A673 (cell line): ENCODE measurements around the gene HPCAL4. TPM values are rescaled to one million over a fixed set of nuclear protein-coding genes. Genes with fewer than 3 reads are reported as not detected.

Experiments used
- BruUV-seq: library from RNA; stranded (reverse); fragments of 400-500 nt; replicated peaks from 2 replicates; lab custom pipeline; 2021; lab: Mats Ljungman, UMichigan
- CTCF ChIA-PET: fragments of 300-600 bp; sonication (Branson Sonifier 250); formaldehyde crosslinking; loops from one replicate; lab custom pipeline; 2022; ENCODE audit warnings: antibody characterized with exemption; lab: Charles Lee
- POLR2A ChIA-PET: fragments of 300-600 bp; sonication (Branson Sonifier 250); formaldehyde crosslinking; loops from one replicate; lab custom pipeline; 2022; ENCODE audit warnings: antibody characterized with exemption; ENCODE audit not compliant: low non-redundant PET; lab: Charles Lee
- DNase-seq: peaks from one replicate; pipeline ENCODE4 v3.0.0-alpha.2; 2015; ENCODE audit warnings: low spot score
- H3K27ac ChIP-seq: fragments of 200-600 bp; sonication (generic); 2 replicates; pipeline ENCODE4 v1.5.1; 2016; ENCODE audit warnings: mixed run types, low read depth, mild to moderate bottlenecking, mixed read lengths, antibody characterized with exemption, low read length; ENCODE audit not compliant: poor library complexity, severe bottlenecking
- H3K27me3 ChIP-seq: fragments of 200-600 bp; sonication (generic); replicated peaks from 2 replicates; pipeline ENCODE4 v1.6.1; 2017; ENCODE audit warnings: mixed run types, low read depth, mild to moderate bottlenecking, mixed read lengths, antibody characterized with exemption, low read length; ENCODE audit not compliant: insufficient read depth, poor library complexity
- H3K36me3 ChIP-seq: fragments of 200-600 bp; sonication (generic); 2 replicates; pipeline ENCODE4 v1.6.1; 2016; ENCODE audit warnings: mixed run types, mild to moderate bottlenecking, mixed read lengths, antibody characterized with exemption, low read length; ENCODE audit not compliant: insufficient read depth, poor library complexity, severe bottlenecking
- H3K4me1 ChIP-seq: fragments of 200-600 bp; sonication (generic); 2 replicates; pipeline ENCODE4 v1.6.1; 2017; ENCODE audit warnings: mixed run types, mild to moderate bottlenecking, mixed read lengths, antibody characterized with exemption, low read length; ENCODE audit not compliant: insufficient read depth, poor library complexity, severe bottlenecking
- H3K4me3 ChIP-seq: fragments of 200-600 bp; sonication (generic); 2 replicates; pipeline ENCODE4 v1.5.1; 2016; ENCODE audit warnings: low read depth, mixed run types, mild to moderate bottlenecking, mixed read lengths, low read length; ENCODE audit not compliant: poor library complexity, severe bottlenecking
- H3K9me3 ChIP-seq: fragments of 200-600 bp; sonication (generic); 2 replicates; pipeline ENCODE4 v1.6.1; 2016; ENCODE audit warnings: mixed run types, low read depth, mild to moderate bottlenecking, mixed read lengths, antibody characterized with exemption, low read length; ENCODE audit not compliant: poor library complexity, severe bottlenecking
- CTCF ChIP-seq: fragments of 300-800, 200-600 bp; sonication (generic); conservative IDR thresholded peaks from 2 replicates; pipeline ENCODE4 v1.5.1; 2017; ENCODE audit warnings: low read depth, mild to moderate bottlenecking, antibody characterized with exemption, low read length, moderate library complexity, mixed read lengths
- EZH2 ChIP-seq: fragments of 200-600 bp; sonication (generic); IDR thresholded peaks from 2 replicates; pipeline ENCODE4 v1.6.1; 2017; ENCODE audit warnings: borderline replicate concordance, low read depth, mild to moderate bottlenecking, mixed read lengths, antibody characterized with exemption, low read length; ENCODE audit not compliant: poor library complexity, severe bottlenecking
- intact Hi-C: fragments of 100-400 bp; cut with micrococcal nuclease; formaldehyde crosslinking; loops from one replicate; pipeline ENCODE4 v1.10.0; 2022; ENCODE audit not compliant: unreplicated experiment
- total RNA-seq: library from RNA; stranded (reverse); gene quantifications from 2 replicates; pipeline ENCODE4 v1.2.3, GENCODE V29; 2021

The HPCAL4 gene
- total RNA-seq, 1 experiment from 2014 or later: not detected

- Histone ChIP-seq H3K9me3 (no peaks in the 10 kb centered on the region), H3K27me3 (peaks cover 62% of the 10 kb centered on the region), H3K4me3 (no peak overlapping the region), H3K36me3 (no peaks in the 10 kb centered on the region), H3K27ac (no peak overlapping the region), H3K4me1 (no peaks in the 10 kb centered on the region)
- POLR2A ChIA-PET: no interaction called here
- TF ChIP-seq EZH2 (peak; percentile 71), CTCF (no peak)
- intact Hi-C loops: no loop called here
- DNase-seq: no peak
- BruUV-seq: no TSS peak
- CTCF ChIA-PET: no interaction called here
Observed at GRCh38 chr1:39683591-39684312, 7.5 kb downstream of the HPCAL4 start.

DNA sequence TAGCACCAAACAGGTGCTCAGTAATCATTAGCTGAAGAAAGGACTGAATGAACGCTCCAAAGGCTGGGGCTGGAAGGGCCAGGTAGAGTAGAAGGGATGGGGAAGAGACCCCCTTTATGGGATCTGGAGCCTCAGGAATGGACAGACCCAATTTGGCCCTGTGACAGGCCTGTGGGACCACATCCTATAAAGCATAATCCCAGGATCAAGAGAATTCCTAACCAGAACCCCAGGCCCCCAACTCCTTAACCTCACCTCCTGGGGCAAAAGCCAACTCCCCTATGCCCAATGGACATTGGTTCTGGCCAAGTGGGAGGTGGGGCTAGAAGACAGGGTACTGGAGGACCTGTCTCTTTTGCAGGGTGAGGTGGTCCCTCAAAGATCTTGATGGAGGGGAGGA is 9.2 kb downstream of the HPCAL4 start:
- POLR2A ChIA-PET: no interaction called here

GRCh38 chr1:39681294-39681693 is 9.9 kb downstream of the HPCAL4 start:
- TF ChIP-seq CTCF: no peak
- TF ChIP-seq EZH2: no peak
- ChIA-PET POLR2A (no interaction called here), CTCF (no interaction called here)
- BruUV-seq: no TSS peak
- intact Hi-C loops: no loop called here
- Histone ChIP-seq H3K9me3 (no peaks in the 10 kb centered on the region), H3K36me3 (no peaks in the 10 kb centered on the region), H3K4me1 (no peaks in the 10 kb centered on the region), H3K27me3 (peaks cover 51% of the 10 kb centered on the region), H3K4me3 (no peak overlapping the region), H3K27ac (no peak overlapping the region)
- no peak for DNase-seq

More for the DNA sequence above, 9.2 kb downstream of the HPCAL4 start:
- no peak for TF ChIP-seq CTCF
- TF ChIP-seq EZH2: no peak
- DNase-seq: no peak
- Histone ChIP-seq H3K27me3 (peaks cover 54% of the 10 kb centered on the region), H3K4me1 (no peaks in the 10 kb centered on the region), H3K4me3 (no peak overlapping the region), H3K36me3 (no peaks in the 10 kb centered on the region), H3K27ac (no peak overlapping the region), H3K9me3 (no peaks in the 10 kb centered on the region)
- CTCF ChIA-PET: no interaction called here
- no TSS peak for BruUV-seq
- intact Hi-C loops: no loop called here
